Superior temporal gyrus (tissue), 1 donor: ENCODE data around the gene FLNC.
A peak's percentile ranks its signal among the peaks of the same experiment; 100 is the strongest.

Experiments
- DNase-seq: peaks from one replicate; pipeline ENCODE4 v3.0.0-alpha.2; 2016; ENCODE audit errors: extremely low spot score

FLNC gene

GRCh38 chr7:128830231-128831177 is at the start of gene FLNC:
TSS of gene FLNC (plus strand) at chr7:128830406. CDS start at chr7:128830638, 232 bp downstream.
- no peak for DNase-seq

- no peak for DNase-seq
Measured at GRCh38 chr7:128781126-128781525, 49.1 kb upstream of the FLNC start.

- DNase-seq: no peak
Measured at GRCh38 chr7:128781851-128782250, 48.4 kb upstream of the FLNC start.

- DNase-seq: peak; percentile 67
Measured at GRCh38 chr7:128783143-128783861, 46.9 kb upstream of the FLNC start.

- DNase-seq: no peak
Measured at GRCh38 chr7:128785738-128786137, 44.5 kb upstream of the FLNC start.

GRCh38 chr7:128788446-128789412 is 41.5 kb upstream of the FLNC start:
- DNase-seq: no peak

- DNase-seq: no peak
Measured at GRCh38 chr7:128790315-128791041, 39.7 kb upstream of the FLNC start.

GRCh38 chr7:128791121-128791971 is 38.9 kb upstream of the FLNC start, which contains the start of gene CCDC136:
TSS of gene CCDC136 (plus strand) at chr7:128791968. CDS start at chr7:128792412, 444 bp downstream.
- DNase-seq: peak; percentile 40

GRCh38 chr7:128791972-128792327 is 38.3 kb upstream of the FLNC start:
- DNase-seq: no peak

GRCh38 chr7:128792471-128793180 is 37.6 kb upstream of the FLNC start:
- DNase-seq: peak; percentile 34

- no peak for DNase-seq
Measured at GRCh38 chr7:128793181-128793547, 37.0 kb upstream of the FLNC start.

GRCh38 chr7:128794020-128794419 is 36.2 kb upstream of the FLNC start:
- no peak for DNase-seq

GRCh38 chr7:128794436-128794835 is 35.8 kb upstream of the FLNC start:
- no peak for DNase-seq

- no peak for DNase-seq
Measured at GRCh38 chr7:128795129-128795528, 35.1 kb upstream of the FLNC start.

- no peak for DNase-seq
Measured at GRCh38 chr7:128796327-128796726, 33.9 kb upstream of the FLNC start.

GRCh38 chr7:128799451-128799850 is 30.8 kb upstream of the FLNC start:
- no peak for DNase-seq

GRCh38 chr7:128800567-128800966 is 29.6 kb upstream of the FLNC start:
- DNase-seq: no peak

GRCh38 chr7:128801003-128801402 is 29.2 kb upstream of the FLNC start:
- no peak for DNase-seq

GRCh38 chr7:128801667-128802418 is 28.4 kb upstream of the FLNC start:
- DNase-seq: no peak
